GM18505 (cell line): ENCODE measurements around the gene KRTAP10-1.

Source experiments
- ATAC-seq: cut with Tn5 transposase; IDR thresholded peaks from one replicate; pipeline ENCODE4 v1.9.1; 2021; ENCODE audit not compliant: unreplicated experiment
- POLR2A ChIP-seq: IDR thresholded peaks from 4 replicates; pipeline ENCODE4 v1.6.1; 2011; ENCODE audit warnings: borderline replicate concordance; ENCODE audit not compliant: insufficient read depth, insufficient read length; ENCODE audit errors: extremely low read depth

KRTAP10-1 gene

GRCh38 chr21:44489962-44490361, 50.0 kb downstream of the KRTAP10-1 start:
- ATAC-seq, result no peak

More at GRCh38 chr21:44489962-44490361, 50.0 kb downstream of the KRTAP10-1 start:
- TF ChIP-seq POLR2A, result no peak
